Progenitor cell of endocrine pancreas (in vitro differentiated cells): ENCODE data around the gene DFFA. TPM values are rescaled to one million over a fixed set of nuclear protein-coding genes. Genes with fewer than 3 reads are reported as not detected.

ENCODE experiments used
- DNase-seq: peaks from one replicate; pipeline ENCODE4 v3.0.0; 2021; ENCODE audit warnings: low spot score; ENCODE audit not compliant: unreplicated experiment
- H3K27ac Mint-ChIP-seq: 2 replicates; pipeline ENCODE4 v1.8.0; 2021; ENCODE audit warnings: mild to moderate bottlenecking, moderate library complexity, mixed read lengths
- H3K27me3 Mint-ChIP-seq: 2 replicates; pipeline ENCODE4 v1.8.0; 2021; ENCODE audit warnings: mixed read lengths
- H3K36me3 Mint-ChIP-seq: 2 replicates; pipeline ENCODE4 v1.8.0; 2022; ENCODE audit warnings: mixed read lengths; ENCODE audit not compliant: insufficient read depth
- H3K4me1 Mint-ChIP-seq: 2 replicates; pipeline ENCODE4 v1.8.0; 2021; ENCODE audit warnings: low read depth, mixed read lengths
- H3K4me3 Mint-ChIP-seq: 2 replicates; pipeline ENCODE4 v1.8.0; 2021; ENCODE audit warnings: low read depth, mild to moderate bottlenecking, moderate library complexity, mixed read lengths
- H3K9me3 Mint-ChIP-seq: 2 replicates; pipeline ENCODE4 v1.8.0; 2021; ENCODE audit warnings: low read depth, mixed read lengths
- CTCF ChIP-seq: fragments of 200-600 bp; sonication (generic); IDR thresholded peaks from one replicate; pipeline ENCODE4 v1.5.0; 2021; ENCODE audit warnings: antibody characterized with exemption, mild to moderate bottlenecking; ENCODE audit not compliant: unreplicated experiment
- total RNA-seq: library from RNA; stranded (reverse); gene quantifications from 2 replicates; pipeline ENCODE4 v1.2.1, GENCODE V29; 2021

The DFFA gene
- total RNA-seq, 1 donor from 2014 or later: 47.9 TPM

- no peak overlapping the region for H3K4me3 Mint-ChIP-seq
These were observed 16.3 kb downstream of the DFFA start for GRCh38 chr1:10456048-10456447.

GRCh38 chr1:10451287-10451686, 21.0 kb downstream of the DFFA start:
- no peak for TF ChIP-seq CTCF
- no peak for DNase-seq
- no peaks in the 10 kb centered on the region for H3K4me1 Mint-ChIP-seq
- no peak overlapping the region for H3K4me3 Mint-ChIP-seq
- no peaks in the 10 kb centered on the region for H3K9me3 Mint-ChIP-seq
- H3K27me3 Mint-ChIP-seq: peaks cover 4% of the 10 kb centered on the region
- H3K27ac Mint-ChIP-seq: no peak overlapping the region
- peaks cover 10% of the 10 kb centered on the region for H3K36me3 Mint-ChIP-seq

More at GRCh38 chr1:10456048-10456447, 16.3 kb downstream of the DFFA start:
- Mint-ChIP-seq H3K27me3 (peaks cover 2% of the 10 kb centered on the region), H3K4me1 (no peaks in the 10 kb centered on the region), H3K27ac (no peak overlapping the region), H3K9me3 (no peaks in the 10 kb centered on the region), H3K36me3 (peaks cover 8% of the 10 kb centered on the region)
- TF ChIP-seq CTCF: no peak
- DNase-seq: no peak

- Mint-ChIP-seq H3K27ac (no peak overlapping the region), H3K27me3 (peaks cover 4% of the 10 kb centered on the region), H3K9me3 (no peaks in the 10 kb centered on the region), H3K4me1 (no peaks in the 10 kb centered on the region), H3K36me3 (peaks cover 7% of the 10 kb centered on the region), H3K4me3 (no peak overlapping the region)
- no peak for TF ChIP-seq CTCF
- DNase-seq: no peak
These were observed 21.5 kb downstream of the DFFA start for GRCh38 chr1:10450836-10451235.

GRCh38 chr1:10450156-10450814, 22.0 kb downstream of the DFFA start:
- Mint-ChIP-seq H3K27ac (no peak overlapping the region), H3K4me1 (no peaks in the 10 kb centered on the region), H3K9me3 (no peaks in the 10 kb centered on the region), H3K36me3 (peaks cover 7% of the 10 kb centered on the region), H3K27me3 (peaks cover 4% of the 10 kb centered on the region), H3K4me3 (no peak overlapping the region)
- TF ChIP-seq CTCF: no peak
- no peak for DNase-seq

GRCh38 chr1:10449751-10450150, 22.6 kb downstream of the DFFA start, which contains the start of gene CORT:
Gene CORT, plus strand, starts transcription at chr1:10450031. Its CDS starts 193 bp downstream, at chr1:10450224.
- no peak for DNase-seq
- TF ChIP-seq CTCF: no peak
- no peak within 1 kb of the TSS for H3K4me3 Mint-ChIP-seq
- H3K9me3 Mint-ChIP-seq: no peaks in the 10 kb centered on the region
- no peaks in the 10 kb centered on the region for H3K4me1 Mint-ChIP-seq
- no peak within 1 kb of the TSS for H3K27ac Mint-ChIP-seq
- peaks cover 8% of the 10 kb centered on the region for H3K36me3 Mint-ChIP-seq
- H3K27me3 Mint-ChIP-seq: peaks cover 4% of the 10 kb centered on the region
